Fibroblast of lung (primary cell): Measurements from ENCODE around the gene RIPOR3. TPM values are rescaled to one million over a fixed set of nuclear protein-coding genes. Genes with fewer than 3 reads are reported as not detected.

Experiments used
- DNase-seq, 2 donors: peaks; one replicate each; pipeline versions ENCODE4 v3.0.0 to v3.0.0-alpha.2; 2010; ENCODE audit warnings: low read depth in 2 of 2
- H2AFZ ChIP-seq: 2 replicates; pipeline ENCODE4 v1.5.1; 2012; ENCODE audit warnings: low read length, control low read depth, inconsistent platforms
- H3K27ac ChIP-seq: 2 replicates; pipeline ENCODE4 v1.5.1; 2011; ENCODE audit warnings: low read length, control low read depth; ENCODE audit not compliant: insufficient read depth
- H3K27me3 ChIP-seq: 2 replicates; pipeline ENCODE4 v1.5.1; 2011; ENCODE audit warnings: mild to moderate bottlenecking, low read length; ENCODE audit not compliant: control insufficient read depth, insufficient read depth
- H3K36me3 ChIP-seq: 2 replicates; pipeline ENCODE4 v1.5.1; 2011; ENCODE audit warnings: low read length; ENCODE audit not compliant: control insufficient read depth, insufficient read depth
- H3K4me1 ChIP-seq: 2 replicates; pipeline ENCODE4 v1.5.1; 2011; ENCODE audit warnings: low read length; ENCODE audit not compliant: control insufficient read depth, insufficient read depth; ENCODE audit errors: extremely low read depth
- H3K4me2 ChIP-seq: 2 replicates; pipeline ENCODE4 v1.5.1; 2011; ENCODE audit warnings: low read length, control low read depth; ENCODE audit not compliant: insufficient read depth; ENCODE audit errors: extremely low read depth
- H3K4me3 ChIP-seq, 4 experiments: fragments of 200-600 bp in 1 of 4; sonication (generic) in 1 of 4; replicated peaks in 1 of 4; 2 replicates each; pipeline ENCODE4 v1.5.1; 2011 to 2016; ENCODE audit warnings: low read length in 4 of 4, low read depth in 3 of 4, mild to moderate bottlenecking in 3 of 4, control low read depth in 2 of 4, inconsistent platforms in 1 of 4, mixed read lengths in 1 of 4; ENCODE audit not compliant: insufficient read depth in 1 of 4; ENCODE audit errors: control extremely low read depth in 1 of 4
- H3K79me2 ChIP-seq: 2 replicates; pipeline ENCODE4 v1.5.1; 2012; ENCODE audit warnings: mild to moderate bottlenecking, low read length, inconsistent platforms; ENCODE audit not compliant: control insufficient read depth, insufficient read depth
- H3K9ac ChIP-seq: 2 replicates; pipeline ENCODE4 v1.5.1; 2011; ENCODE audit warnings: mild to moderate bottlenecking, low read length, control low read depth; ENCODE audit not compliant: insufficient read depth
- H3K9me3 ChIP-seq: 2 replicates; pipeline ENCODE4 v1.5.1; 2012; ENCODE audit warnings: low read depth, low read length; ENCODE audit not compliant: control insufficient read depth, insufficient read depth
- H4K20me1 ChIP-seq: 2 replicates; pipeline ENCODE4 v1.5.1; 2011; ENCODE audit warnings: low read length; ENCODE audit not compliant: control insufficient read depth, insufficient read depth; ENCODE audit errors: extremely low read depth
- CTCF ChIP-seq, 2 donors: IDR thresholded peaks in 1 of 2; conservative IDR thresholded peaks in 1 of 2; 1 replicate in 1 of 2; 2 replicates in 1 of 2; pipeline ENCODE4 v1.5.1; 2011 to 2012; ENCODE audit warnings: low read length in 2 of 2, control low read depth in 1 of 2, inconsistent platforms in 1 of 2, low read depth in 1 of 2, mild to moderate bottlenecking in 1 of 2
- EZH2 ChIP-seq: IDR thresholded peaks from 2 replicates; pipeline ENCODE4 v1.5.1; 2012; ENCODE audit warnings: low read length, control low read depth, mild to moderate bottlenecking; ENCODE audit errors: missing control alignments
- polyA plus RNA-seq, 2 donors: library from polyadenylated mRNA; depleted of rRNA in 1 of 2; stranded (reverse) in 1 of 2; unstranded in 1 of 2; fragments of >200 nt; gene quantifications; 2 replicates each; pipeline ENCODE4 v1.2.1, GENCODE V29; 2011 to 2012; ENCODE audit warnings: missing spikeins in 1 of 2
- total RNA-seq: library from RNA; depleted of rRNA; stranded (reverse); fragments of >200 nt; gene quantifications from 2 replicates; pipeline ENCODE4 v1.2.1, GENCODE V29; 2014

RIPOR3 gene
- total and polyA plus RNA-seq, 2 donors (not counting 1 experiment from before 2014, with no cell fraction given), result 2.0 to 4.1 TPM

- Histone ChIP-seq H3K27ac (no peak overlapping the region), H2AFZ (no peak overlapping the region), H3K4me2 (no peak overlapping the region)
Measured at GRCh38 chr20:50605136-50605535, 86.2 kb downstream of the RIPOR3 start.

DNA sequence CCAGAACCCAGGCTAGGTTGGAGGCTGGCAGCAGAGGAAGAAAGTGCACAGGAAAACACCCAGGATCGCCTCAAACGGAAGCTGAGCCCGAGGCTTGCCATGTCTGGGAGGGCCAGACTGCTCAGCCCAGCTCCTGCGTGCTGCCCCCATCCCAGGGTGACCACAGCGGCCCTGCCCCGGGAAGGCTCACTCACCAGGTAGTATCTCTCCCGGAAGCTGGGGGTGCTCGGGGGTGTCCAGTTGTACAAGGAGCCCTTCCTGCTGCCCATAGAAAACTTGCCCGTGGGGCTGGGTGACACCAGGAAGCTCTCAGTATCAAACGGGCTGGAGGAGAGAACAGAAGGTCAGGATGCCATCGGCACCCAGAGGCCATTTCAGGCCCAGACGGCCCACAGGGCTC is 86.9 kb downstream of the RIPOR3 start:
- no peak for TF ChIP-seq CTCF (conservative IDR thresholded peaks at IDR 0.05 in 1 of 2, IDR thresholded peaks at IDR 0.05 in 1 of 2; ENCODE audit: low read depth in 1 of 2, low read length in 2 of 2)
- TF ChIP-seq EZH2, result no peak
- no peak overlapping the region for H3K4me2 ChIP-seq
- H3K79me2 ChIP-seq, result no peaks in the 10 kb centered on the region
- no peaks in the 10 kb centered on the region for H3K9me3 ChIP-seq
- no peaks in the 10 kb centered on the region for H3K27me3 ChIP-seq
- no peaks in the 10 kb centered on the region for H4K20me1 ChIP-seq
- DNase-seq, result no peak
- no peak overlapping the region for H3K4me3 ChIP-seq
- H2AFZ ChIP-seq, result no peak overlapping the region
- no peak overlapping the region for H3K27ac ChIP-seq
- H3K36me3 ChIP-seq, result no peaks in the 10 kb centered on the region
- no peaks in the 10 kb centered on the region for H3K4me1 ChIP-seq
- H3K9ac ChIP-seq, result no peak overlapping the region

More at GRCh38 chr20:50605136-50605535, 86.2 kb downstream of the RIPOR3 start:
- no peaks in the 10 kb centered on the region for H3K4me1 ChIP-seq
- H3K79me2 ChIP-seq, result no peaks in the 10 kb centered on the region
- TF ChIP-seq CTCF (conservative IDR thresholded peaks at IDR 0.05 in 1 of 2, IDR thresholded peaks at IDR 0.05 in 1 of 2; ENCODE audit: low read depth in 1 of 2, low read length in 2 of 2) (no peak), EZH2 (no peak)
- H3K9me3 ChIP-seq, result no peaks in the 10 kb centered on the region
- no peak overlapping the region for H3K4me3 ChIP-seq
- H3K27me3 ChIP-seq, result no peaks in the 10 kb centered on the region
- no peaks in the 10 kb centered on the region for H4K20me1 ChIP-seq
- DNase-seq, result no peak
- no peak overlapping the region for H3K9ac ChIP-seq
- no peaks in the 10 kb centered on the region for H3K36me3 ChIP-seq

- Histone ChIP-seq H3K27me3 (no peaks in the 10 kb centered on the region), H3K36me3 (no peaks in the 10 kb centered on the region), H3K4me3 (no peak overlapping the region), H3K4me2 (no peak overlapping the region), H3K79me2 (no peaks in the 10 kb centered on the region), H2AFZ (no peak overlapping the region), H4K20me1 (no peaks in the 10 kb centered on the region), H3K27ac (no peak overlapping the region), H3K4me1 (no peaks in the 10 kb centered on the region), H3K9me3 (no peaks in the 10 kb centered on the region), H3K9ac (no peak overlapping the region)
- no peak for DNase-seq
- no peak for TF ChIP-seq EZH2
- no peak for TF ChIP-seq CTCF (conservative IDR thresholded peaks at IDR 0.05 in 1 of 2, IDR thresholded peaks at IDR 0.05 in 1 of 2; ENCODE audit: low read depth in 1 of 2, low read length in 2 of 2)
Measured at GRCh38 chr20:50602432-50603088, 88.8 kb downstream of the RIPOR3 start.
